SU-DHL-6 (cell line): ENCODE data around the gene IZUMO4.

Source experiments
- H2AFZ ChIP-seq: fragments of 200-600 bp; sonication (generic); 2 replicates; pipeline ENCODE4 v1.6.1; 2014; ENCODE audit warnings: low read depth, mild to moderate bottlenecking, moderate library complexity, mixed read lengths, antibody characterized with exemption, low read length; ENCODE audit not compliant: severe bottlenecking
- H3F3A ChIP-seq: fragments of 200-600 bp; shearing (Covaris generic); 2 replicates; pipeline ENCODE4 v1.6.0; 2016; ENCODE audit warnings: antibody characterized with exemption, mild to moderate bottlenecking; ENCODE audit not compliant: insufficient read depth
- H3K27ac ChIP-seq: fragments of 200-600 bp; sonication (generic); 2 replicates; pipeline ENCODE4 v1.5.1; 2016; ENCODE audit warnings: low read depth, mild to moderate bottlenecking, low read length, moderate library complexity, mixed read lengths
- H3K27me3 ChIP-seq: fragments of 200-600 bp; sonication (generic), shearing (Covaris generic); 2 replicates; pipeline ENCODE4 v1.6.0; 2014; ENCODE audit warnings: mild to moderate bottlenecking, low read length
- H3K36me3 ChIP-seq: fragments of 200-600 bp; sonication (generic); 2 replicates; pipeline ENCODE4 v1.6.1; 2014; ENCODE audit warnings: mild to moderate bottlenecking, low read length, mixed read lengths
- H3K4me2 ChIP-seq: fragments of 300-600, 200-600 bp; shearing (Covaris generic), sonication (generic); 2 replicates; pipeline ENCODE4 v1.6.0; 2014; ENCODE audit warnings: low read length, low read depth, mild to moderate bottlenecking; ENCODE audit not compliant: poor library complexity, severe bottlenecking
- H3K4me3 ChIP-seq: fragments of 200-600 bp; sonication (generic); 2 replicates; pipeline ENCODE4 v1.5.1; 2014; ENCODE audit warnings: antibody characterized with exemption, low read length, mild to moderate bottlenecking, mixed read lengths; ENCODE audit not compliant: insufficient read depth, poor library complexity, severe bottlenecking
- H3K79me2 ChIP-seq: fragments of 200-600 bp; sonication (generic); 2 replicates; pipeline ENCODE4 v1.6.1; 2014; ENCODE audit warnings: mild to moderate bottlenecking, low read length, moderate library complexity; ENCODE audit not compliant: insufficient read depth
- H3K9ac ChIP-seq: fragments of 200-600 bp; sonication (generic); 2 replicates; pipeline ENCODE4 v1.7.0; 2014; ENCODE audit warnings: mild to moderate bottlenecking, low read length
- H3K9me2 ChIP-seq: fragments of 200-600 bp; sonication (generic); replicated peaks from 2 replicates; pipeline ENCODE4 v1.6.1; 2014; ENCODE audit warnings: low read length; ENCODE audit not compliant: insufficient read depth
- H3K9me3 ChIP-seq: fragments of 200-600 bp; sonication (generic); 2 replicates; pipeline ENCODE4 v1.6.1; 2014; ENCODE audit warnings: low read length, mixed read lengths; ENCODE audit not compliant: insufficient read depth
- H4K20me1 ChIP-seq: fragments of 200-600 bp; sonication (generic); 2 replicates; pipeline ENCODE4 v1.6.1; 2014; ENCODE audit warnings: low read depth, mild to moderate bottlenecking, antibody characterized with exemption, low read length, moderate library complexity, mixed read lengths
- CTCF ChIP-seq: fragments of 200-600 bp; sonication (generic); IDR thresholded peaks from one replicate; pipeline ENCODE4 v1.5.1; 2017; ENCODE audit warnings: antibody characterized with exemption, mild to moderate bottlenecking, low read length, moderate library complexity; ENCODE audit not compliant: insufficient read depth, poor library complexity, severe bottlenecking
- EZH2phosphoT487 ChIP-seq: fragments of 200-600 bp; sonication (generic), shearing (Covaris generic); conservative IDR thresholded peaks from 2 replicates; pipeline ENCODE4 v1.6.1; 2018; ENCODE audit warnings: mild to moderate bottlenecking, antibody characterized with exemption, low read length, moderate library complexity, mixed read lengths

The IZUMO4 gene

GRCh38 chr19:2114821-2115220 is 18.1 kb downstream of the IZUMO4 start:
- no peak overlapping the region for H3K4me2 ChIP-seq

GRCh38 chr19:2115324-2115723 is 18.6 kb downstream of the IZUMO4 start:
- no peaks in the 10 kb centered on the region for H3K9me3 ChIP-seq
- no peaks in the 10 kb centered on the region for H3K79me2 ChIP-seq
- no peak overlapping the region for H3K4me3 ChIP-seq
- TF ChIP-seq EZH2phosphoT487 = no peak
- no peak for TF ChIP-seq CTCF
- H3K9me2 ChIP-seq = no peaks in the 10 kb centered on the region
- H3K4me2 ChIP-seq = no peak overlapping the region
- no peak overlapping the region for H3K9ac ChIP-seq
- no peak overlapping the region for H3K27ac ChIP-seq
- no peaks in the 10 kb centered on the region for H3K27me3 ChIP-seq
- H3K36me3 ChIP-seq = no peaks in the 10 kb centered on the region
- no peaks in the 10 kb centered on the region for H4K20me1 ChIP-seq
- H3F3A ChIP-seq = no peaks in the 10 kb centered on the region
- H2AFZ ChIP-seq = no peak overlapping the region

More at GRCh38 chr19:2114821-2115220, 18.1 kb downstream of the IZUMO4 start:
- no peaks in the 10 kb centered on the region for H3K9me3 ChIP-seq
- H3F3A ChIP-seq = no peaks in the 10 kb centered on the region
- no peaks in the 10 kb centered on the region for H3K79me2 ChIP-seq
- no peak overlapping the region for H3K9ac ChIP-seq
- no peaks in the 10 kb centered on the region for H3K9me2 ChIP-seq
- H4K20me1 ChIP-seq = no peaks in the 10 kb centered on the region
- H2AFZ ChIP-seq = no peak overlapping the region
- no peaks in the 10 kb centered on the region for H3K36me3 ChIP-seq
- TF ChIP-seq EZH2phosphoT487 (no peak), CTCF (no peak)
- H3K27me3 ChIP-seq = no peaks in the 10 kb centered on the region
- no peak overlapping the region for H3K4me3 ChIP-seq
- H3K27ac ChIP-seq = no peak overlapping the region

- Histone ChIP-seq H3K27me3 (no peaks in the 10 kb centered on the region), H3K9me2 (no peaks in the 10 kb centered on the region), H3K79me2 (no peaks in the 10 kb centered on the region), H3F3A (no peaks in the 10 kb centered on the region), H3K4me2 (no peak overlapping the region), H3K4me3 (no peak overlapping the region), H4K20me1 (no peaks in the 10 kb centered on the region), H3K36me3 (no peaks in the 10 kb centered on the region), H3K9me3 (no peaks in the 10 kb centered on the region), H2AFZ (no peak overlapping the region), H3K27ac (no peak overlapping the region), H3K9ac (no peak overlapping the region)
- TF ChIP-seq CTCF = no peak
- TF ChIP-seq EZH2phosphoT487 = no peak
Observed at GRCh38 chr19:2115911-2116426, 19.3 kb downstream of the IZUMO4 start.
